Fibroblast of lung (primary cell): ENCODE data around the gene NOS1AP. TPM values are rescaled to one million over a fixed set of nuclear protein-coding genes. Genes with fewer than 3 reads are reported as not detected.
"Not testable (repeated sequence)": the region's sequence is repeated elsewhere in the genome, so short reads cannot be mapped to it uniquely, and the experiment has no call there.

Experiments used
- DNase-seq, 2 donors: peaks; one replicate each; pipeline versions ENCODE4 v3.0.0 to v3.0.0-alpha.2; 2010; ENCODE audit warnings: low read depth in 2 of 2
- H2AFZ ChIP-seq: 2 replicates; pipeline ENCODE4 v1.5.1; 2012; ENCODE audit warnings: low read length, control low read depth, inconsistent platforms
- H3K27ac ChIP-seq: 2 replicates; pipeline ENCODE4 v1.5.1; 2011; ENCODE audit warnings: low read length, control low read depth; ENCODE audit not compliant: insufficient read depth
- H3K27me3 ChIP-seq: 2 replicates; pipeline ENCODE4 v1.5.1; 2011; ENCODE audit warnings: mild to moderate bottlenecking, low read length; ENCODE audit not compliant: control insufficient read depth, insufficient read depth
- H3K36me3 ChIP-seq: 2 replicates; pipeline ENCODE4 v1.5.1; 2011; ENCODE audit warnings: low read length; ENCODE audit not compliant: control insufficient read depth, insufficient read depth
- H3K4me1 ChIP-seq: 2 replicates; pipeline ENCODE4 v1.5.1; 2011; ENCODE audit warnings: low read length; ENCODE audit not compliant: control insufficient read depth, insufficient read depth; ENCODE audit errors: extremely low read depth
- H3K4me2 ChIP-seq: 2 replicates; pipeline ENCODE4 v1.5.1; 2011; ENCODE audit warnings: low read length, control low read depth; ENCODE audit not compliant: insufficient read depth; ENCODE audit errors: extremely low read depth
- H3K4me3 ChIP-seq, 4 experiments: fragments of 200-600 bp in 1 of 4; sonication (generic) in 1 of 4; replicated peaks in 1 of 4; 2 replicates each; pipeline ENCODE4 v1.5.1; 2011 to 2016; ENCODE audit warnings: low read length in 4 of 4, low read depth in 3 of 4, mild to moderate bottlenecking in 3 of 4, control low read depth in 2 of 4, inconsistent platforms in 1 of 4, mixed read lengths in 1 of 4; ENCODE audit not compliant: insufficient read depth in 1 of 4; ENCODE audit errors: control extremely low read depth in 1 of 4
- H3K79me2 ChIP-seq: 2 replicates; pipeline ENCODE4 v1.5.1; 2012; ENCODE audit warnings: mild to moderate bottlenecking, low read length, inconsistent platforms; ENCODE audit not compliant: control insufficient read depth, insufficient read depth
- H3K9ac ChIP-seq: 2 replicates; pipeline ENCODE4 v1.5.1; 2011; ENCODE audit warnings: mild to moderate bottlenecking, low read length, control low read depth; ENCODE audit not compliant: insufficient read depth
- H3K9me3 ChIP-seq: 2 replicates; pipeline ENCODE4 v1.5.1; 2012; ENCODE audit warnings: low read depth, low read length; ENCODE audit not compliant: control insufficient read depth, insufficient read depth
- H4K20me1 ChIP-seq: 2 replicates; pipeline ENCODE4 v1.5.1; 2011; ENCODE audit warnings: low read length; ENCODE audit not compliant: control insufficient read depth, insufficient read depth; ENCODE audit errors: extremely low read depth
- EZH2 ChIP-seq: IDR thresholded peaks from 2 replicates; pipeline ENCODE4 v1.5.1; 2012; ENCODE audit warnings: low read length, control low read depth, mild to moderate bottlenecking; ENCODE audit errors: missing control alignments
- polyA plus RNA-seq, 2 donors: library from polyadenylated mRNA; depleted of rRNA in 1 of 2; stranded (reverse) in 1 of 2; unstranded in 1 of 2; fragments of >200 nt; gene quantifications; 2 replicates each; pipeline ENCODE4 v1.2.1, GENCODE V29; 2011 to 2012; ENCODE audit warnings: missing spikeins in 1 of 2
- total RNA-seq: library from RNA; depleted of rRNA; stranded (reverse); fragments of >200 nt; gene quantifications from 2 replicates; pipeline ENCODE4 v1.2.1, GENCODE V29; 2014
- TF ChIP-seq, protein P1 (sequence below), 2 donors: IDR thresholded peaks in 1 of 2; conservative IDR thresholded peaks in 1 of 2; 1 replicate in 1 of 2; 2 replicates in 1 of 2; pipeline ENCODE4 v1.5.1; 2011 to 2012; ENCODE audit warnings: low read length in 2 of 2, control low read depth in 1 of 2, inconsistent platforms in 1 of 2, low read depth in 1 of 2, mild to moderate bottlenecking in 1 of 2

The NOS1AP gene
- total and polyA plus RNA-seq, 2 donors (not counting 1 experiment from before 2014, with no cell fraction given), result 0.14 to 0.17 TPM

DNA sequence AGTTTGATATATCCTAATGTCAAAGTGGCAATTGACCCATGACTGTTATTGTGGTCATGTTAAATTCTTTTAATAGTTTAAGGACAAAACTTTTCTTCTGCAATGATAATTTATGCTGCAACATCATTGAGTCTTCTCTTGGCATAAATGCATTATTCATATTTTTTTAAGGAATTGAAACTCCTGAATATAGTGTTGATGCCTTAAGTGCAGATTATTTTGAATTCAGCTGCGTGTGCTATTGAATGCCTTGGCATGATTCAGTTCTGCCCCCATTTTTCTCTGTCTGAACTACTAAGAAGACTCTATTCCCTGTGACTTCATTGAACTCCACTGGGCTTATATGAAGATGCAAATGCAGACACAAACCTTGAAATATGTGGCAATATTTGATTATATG lies 22.6 kb upstream of the NOS1AP start:
- Histone ChIP-seq H3K27ac (no peak overlapping the region), H3K4me2 (no peak overlapping the region), H3K27me3 (no peaks in the 10 kb centered on the region), H3K36me3 (no peaks in the 10 kb centered on the region), H3K4me3 (no peak overlapping the region), H3K9me3 (no peaks in the 10 kb centered on the region), H3K9ac (no peak overlapping the region), H3K79me2 (no peaks in the 10 kb centered on the region), H3K4me1 (no peaks in the 10 kb centered on the region), H2AFZ (no peak overlapping the region), H4K20me1 (no peaks in the 10 kb centered on the region)
- no peak for DNase-seq
- no peak for TF ChIP-seq EZH2
- TF ChIP-seq, protein P1, sequence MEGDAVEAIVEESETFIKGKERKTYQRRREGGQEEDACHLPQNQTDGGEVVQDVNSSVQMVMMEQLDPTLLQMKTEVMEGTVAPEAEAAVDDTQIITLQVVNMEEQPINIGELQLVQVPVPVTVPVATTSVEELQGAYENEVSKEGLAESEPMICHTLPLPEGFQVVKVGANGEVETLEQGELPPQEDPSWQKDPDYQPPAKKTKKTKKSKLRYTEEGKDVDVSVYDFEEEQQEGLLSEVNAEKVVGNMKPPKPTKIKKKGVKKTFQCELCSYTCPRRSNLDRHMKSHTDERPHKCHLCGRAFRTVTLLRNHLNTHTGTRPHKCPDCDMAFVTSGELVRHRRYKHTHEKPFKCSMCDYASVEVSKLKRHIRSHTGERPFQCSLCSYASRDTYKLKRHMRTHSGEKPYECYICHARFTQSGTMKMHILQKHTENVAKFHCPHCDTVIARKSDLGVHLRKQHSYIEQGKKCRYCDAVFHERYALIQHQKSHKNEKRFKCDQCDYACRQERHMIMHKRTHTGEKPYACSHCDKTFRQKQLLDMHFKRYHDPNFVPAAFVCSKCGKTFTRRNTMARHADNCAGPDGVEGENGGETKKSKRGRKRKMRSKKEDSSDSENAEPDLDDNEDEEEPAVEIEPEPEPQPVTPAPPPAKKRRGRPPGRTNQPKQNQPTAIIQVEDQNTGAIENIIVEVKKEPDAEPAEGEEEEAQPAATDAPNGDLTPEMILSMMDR (conservative IDR thresholded peaks at IDR 0.05 in 1 of 2, IDR thresholded peaks at IDR 0.05 in 1 of 2; ENCODE audit: low read depth in 1 of 2, low read length in 2 of 2), result no peak

DNA sequence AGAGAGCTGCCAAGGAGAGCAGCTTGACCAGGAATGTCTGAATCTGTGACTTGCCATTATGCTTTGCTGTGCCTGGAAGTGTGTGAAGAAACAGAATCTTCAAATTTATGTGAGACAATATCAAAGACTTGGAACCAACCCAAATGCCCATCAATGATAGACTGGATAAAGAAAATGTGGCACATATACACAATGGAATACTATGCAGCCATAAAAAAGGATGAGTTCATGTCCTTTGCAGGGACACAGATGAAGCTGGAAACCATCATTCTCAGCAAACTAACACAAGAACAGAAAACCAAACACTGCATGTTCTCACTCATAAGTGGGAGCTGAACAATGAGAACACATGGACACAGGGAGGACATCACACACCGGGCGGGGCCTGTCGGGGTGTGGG lies 15.5 kb upstream of the NOS1AP start:
- H3K36me3 ChIP-seq, H3K27ac ChIP-seq, DNase-seq, H3K79me2 ChIP-seq, H3K9ac ChIP-seq, H3K9me3 ChIP-seq, H2AFZ ChIP-seq, H3K4me2 ChIP-seq, H3K4me3 ChIP-seq, H3K4me1 ChIP-seq, H4K20me1 ChIP-seq, H3K27me3 ChIP-seq: not testable (repeated sequence)

DNA sequence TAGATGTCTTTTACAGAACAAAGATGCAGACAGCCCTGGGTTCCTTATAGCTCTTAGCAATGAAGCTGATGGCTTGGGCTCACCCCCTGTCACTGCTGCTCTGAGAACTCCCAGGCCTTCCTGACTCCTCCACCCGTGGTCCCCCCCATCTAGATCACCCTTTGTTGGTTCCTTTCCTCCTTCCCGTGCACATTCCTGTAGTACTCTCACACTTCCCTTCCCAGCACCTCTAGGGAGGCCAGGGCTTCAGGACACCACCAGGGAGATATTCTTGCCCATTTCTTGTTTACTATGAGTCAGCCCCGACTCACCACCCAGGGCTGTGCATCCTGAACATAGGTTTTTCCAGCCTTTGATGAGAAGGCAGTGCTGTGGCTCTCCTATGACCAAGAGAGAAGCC lies 14.4 kb upstream of the NOS1AP start:
- H3K4me3 ChIP-seq, result no peak overlapping the region
- H3K27me3 ChIP-seq, result peaks cover under 1% of the 10 kb centered on the region
- H2AFZ ChIP-seq, result no peak overlapping the region
- H3K9ac ChIP-seq, result no peak overlapping the region
- no peaks in the 10 kb centered on the region for H4K20me1 ChIP-seq
- H3K79me2 ChIP-seq, result no peaks in the 10 kb centered on the region
- H3K27ac ChIP-seq, result peak overlapping the region; percentile 13
- peak; percentile 70 to 77 for DNase-seq
- H3K4me2 ChIP-seq, result peak overlapping the region; percentile 27
- H3K36me3 ChIP-seq, result no peaks in the 10 kb centered on the region
- H3K4me1 ChIP-seq, result peaks cover 7% of the 10 kb centered on the region
- no peaks in the 10 kb centered on the region for H3K9me3 ChIP-seq
- TF ChIP-seq, protein P1 (conservative IDR thresholded peaks at IDR 0.05 in 1 of 2, IDR thresholded peaks at IDR 0.05 in 1 of 2; ENCODE audit: low read depth in 1 of 2, low read length in 2 of 2), result no peak
- no peak for TF ChIP-seq EZH2
